Right lobe of liver (tissue), 6 donors: ENCODE data around the gene PITPNM3. TPM values are rescaled to one million over a fixed set of nuclear protein-coding genes. Genes with fewer than 3 reads are reported as not detected.

Experiments used
- ATAC-seq, 4 donors: fragments of 200-7000 bp; cut with Tn5 transposase; one replicate each; pipeline ENCODE4 v1.9.1; 2020; ENCODE audit warnings: mild to moderate bottlenecking in 4 of 4, moderate library complexity in 4 of 4
- DNase-seq, 3 donors: peaks; one replicate each; pipeline ENCODE4 v3.0.0-alpha.2; 2020
- H3K27ac ChIP-seq, 3 donors: fragments of 200-600 bp; one replicate each; pipeline ENCODE4 v1.8.0; 2022
- H3K27me3 ChIP-seq, 2 donors: fragments of 200-600 bp; one replicate each; pipeline ENCODE4 v1.8.0; 2022
- H3K36me3 ChIP-seq, 4 donors: fragments of 200-600 bp; sonication (generic) in 1 of 4; one replicate each; pipeline versions ENCODE4 v1.5.1 to v1.8.0; 2017 to 2022; ENCODE audit warnings: control low read depth in 1 of 4
- H3K4me1 ChIP-seq, 4 donors: fragments of 200-600 bp; sonication (generic) in 1 of 4; one replicate each; pipeline versions ENCODE4 v1.5.1 to v1.8.0; 2017 to 2022; ENCODE audit warnings: control low read depth in 1 of 4
- H3K4me3 ChIP-seq, 3 donors: fragments of 200-600 bp; one replicate each; pipeline ENCODE4 v1.8.0; 2022
- H3K9me3 ChIP-seq, 4 donors: fragments of 200-600 bp; sonication (generic) in 1 of 4; one replicate each; pipeline versions ENCODE4 v1.5.1 to v1.8.0; 2017 to 2022; ENCODE audit warnings: control low read depth in 1 of 4
- POLR2A ChIP-seq: fragments of 450-650 bp; IDR thresholded peaks from one replicate; pipeline ENCODE4 v1.6.1; 2017; ENCODE audit warnings: antibody characterized with exemption, mild to moderate bottlenecking
- WGBS: methylation state at CpG from one replicate; pipeline ENCODE4 v1.1.6; 2018; ENCODE audit warnings: low coverage, low lambda C conversion rate; ENCODE audit not compliant: insufficient coverage; ENCODE audit errors: missing lambda C conversion rate; 5-methylcytosine and 5-hydroxymethylcytosine counted together
- intact Hi-C, 2 donors: fragments of 100-400 bp; cut with DNase I; formaldehyde crosslinking; loops; one replicate each; pipeline versions ENCODE4 v1.11.2 to v1.14.1; 2022
- total RNA-seq, 6 experiments: library from RNA; depleted of rRNA in 2 of 6; stranded (reverse); fragments of >200 nt in 2 of 6; fragmentation: NEBNext Ultra II Directional in 3 of 6; extraction: Animal tissue kit (Norgen Biotek cat#: 25700) in 3 of 6; gene quantifications; one replicate each; pipeline versions ENCODE4 v1.1.0 to v1.2.4, GENCODE V29; 2016 to 2023
- TF ChIP-seq, protein P1 (sequence below), 4 donors: fragments of 200-600 bp in 3 of 4; fragments of 450-650 bp in 1 of 4; IDR thresholded peaks; one replicate each; pipeline versions ENCODE4 v1.5.1 to v1.8.0; 2016 to 2022; ENCODE audit warnings: antibody characterized with exemption in 4 of 4, mild to moderate bottlenecking in 2 of 4
- donor health status: DM: no; HTN: yes; CAD: no.
- donor health status: DM: no; HTN: no; CAD: no.
- donor health status: DM: no; HTN: no; CAD: no.
- donor health status: DM: no; HTN: yes; CAD: no.
- donor health status: DM: no; HTN: yes; CAD: no.

The PITPNM3 gene
- total RNA-seq, 6 experiments from 2014 or later, result 0.91 to 3.8 (median 1.2) TPM

DNA sequence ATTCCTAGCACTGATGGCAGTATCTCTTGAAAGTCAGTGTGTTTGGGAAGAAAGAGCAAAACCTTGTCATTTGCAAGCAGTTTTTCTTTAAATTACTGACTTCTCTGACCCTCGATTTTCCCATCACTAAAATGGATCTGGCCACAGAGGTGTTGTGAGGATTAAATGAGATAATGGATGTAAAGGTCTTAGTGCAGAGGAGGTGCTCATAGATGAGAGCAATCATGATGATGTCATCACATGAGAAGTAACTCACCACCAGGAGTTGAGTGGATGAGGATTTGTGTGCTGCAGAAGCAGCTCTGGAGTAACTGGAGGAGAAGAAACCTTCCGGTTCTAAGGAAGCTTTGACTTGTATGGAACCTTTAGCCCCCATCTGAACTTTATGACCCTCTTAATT is 30.6 kb downstream of the PITPNM3 start:
- Histone ChIP-seq H3K27me3 (no peaks in the 10 kb centered on the region), H3K4me1 (no peaks in the 10 kb centered on the region), H3K27ac (no peak overlapping the region), H3K4me3 (no peak overlapping the region), H3K36me3 (no peaks in the 10 kb centered on the region), H3K9me3 (no peaks in the 10 kb centered on the region)
- intact Hi-C loops, result no loop called here
- ATAC-seq, result no peak
- TF ChIP-seq POLR2A, result no peak
- TF ChIP-seq, protein P1, sequence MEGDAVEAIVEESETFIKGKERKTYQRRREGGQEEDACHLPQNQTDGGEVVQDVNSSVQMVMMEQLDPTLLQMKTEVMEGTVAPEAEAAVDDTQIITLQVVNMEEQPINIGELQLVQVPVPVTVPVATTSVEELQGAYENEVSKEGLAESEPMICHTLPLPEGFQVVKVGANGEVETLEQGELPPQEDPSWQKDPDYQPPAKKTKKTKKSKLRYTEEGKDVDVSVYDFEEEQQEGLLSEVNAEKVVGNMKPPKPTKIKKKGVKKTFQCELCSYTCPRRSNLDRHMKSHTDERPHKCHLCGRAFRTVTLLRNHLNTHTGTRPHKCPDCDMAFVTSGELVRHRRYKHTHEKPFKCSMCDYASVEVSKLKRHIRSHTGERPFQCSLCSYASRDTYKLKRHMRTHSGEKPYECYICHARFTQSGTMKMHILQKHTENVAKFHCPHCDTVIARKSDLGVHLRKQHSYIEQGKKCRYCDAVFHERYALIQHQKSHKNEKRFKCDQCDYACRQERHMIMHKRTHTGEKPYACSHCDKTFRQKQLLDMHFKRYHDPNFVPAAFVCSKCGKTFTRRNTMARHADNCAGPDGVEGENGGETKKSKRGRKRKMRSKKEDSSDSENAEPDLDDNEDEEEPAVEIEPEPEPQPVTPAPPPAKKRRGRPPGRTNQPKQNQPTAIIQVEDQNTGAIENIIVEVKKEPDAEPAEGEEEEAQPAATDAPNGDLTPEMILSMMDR (IDR thresholded peaks at IDR 0.05), result no peak
- WGBS, result 81% methylated on average over 2 of the region's 2 CpGs
- DNase-seq, result no peak

GRCh38 chr17:6525141-6525540 is 31.2 kb downstream of the PITPNM3 start:
- no peak overlapping the region for H3K4me3 ChIP-seq
- H3K27ac ChIP-seq, result no peak overlapping the region
- ATAC-seq (no peak), DNase-seq (peak in 1 of 3 donors; percentile 8)
- no peaks in the 10 kb centered on the region for H3K36me3 ChIP-seq
- H3K27me3 ChIP-seq, result no peaks in the 10 kb centered on the region
- no peaks in the 10 kb centered on the region for H3K9me3 ChIP-seq
- intact Hi-C loops, result no loop called here
- WGBS, result 100% methylated on average over 1 of the region's 4 CpGs
- no peaks in the 10 kb centered on the region for H3K4me1 ChIP-seq
- TF ChIP-seq, protein P1 (IDR thresholded peaks at IDR 0.05), result no peak
- no peak for TF ChIP-seq POLR2A

DNA sequence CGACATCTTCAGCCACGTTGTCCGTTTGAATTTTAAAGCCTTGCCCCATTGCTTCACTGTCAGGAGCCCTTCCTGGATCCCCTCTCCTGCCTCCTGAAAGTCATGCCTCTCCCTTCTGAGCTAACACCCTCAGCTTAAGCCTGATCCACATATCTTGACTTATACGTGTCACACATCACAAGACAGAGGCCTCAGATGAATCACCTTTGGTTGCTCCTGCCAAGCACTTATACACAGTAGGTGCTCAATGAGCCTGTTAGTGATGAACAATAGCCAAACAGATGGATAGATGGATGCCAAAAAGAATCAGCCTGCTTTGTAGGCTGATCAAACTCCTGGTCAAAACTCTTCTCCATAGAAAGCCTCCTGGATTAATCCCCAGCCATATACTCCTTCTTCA is 31.8 kb downstream of the PITPNM3 start:
- H3K27ac ChIP-seq, result no peak overlapping the region
- intact Hi-C loops, result no loop called here
- no peaks in the 10 kb centered on the region for H3K27me3 ChIP-seq
- no peaks in the 10 kb centered on the region for H3K4me1 ChIP-seq
- no peaks in the 10 kb centered on the region for H3K9me3 ChIP-seq
- WGBS, result 96% methylated on average over 4 of the region's 4 CpGs
- TF ChIP-seq, protein P1 (IDR thresholded peaks at IDR 0.05), result no peak
- no peak for TF ChIP-seq POLR2A
- no peak for ATAC-seq
- no peaks in the 10 kb centered on the region for H3K36me3 ChIP-seq
- DNase-seq, result peak in 1 of 3 donors; percentile 10
- H3K4me3 ChIP-seq, result no peak overlapping the region

GRCh38 chr17:6523809-6524355 is 32.5 kb downstream of the PITPNM3 start:
- Histone ChIP-seq H3K4me1 (no peaks in the 10 kb centered on the region), H3K9me3 (no peaks in the 10 kb centered on the region), H3K4me3 (no peak overlapping the region), H3K27me3 (no peaks in the 10 kb centered on the region), H3K27ac (no peak overlapping the region), H3K36me3 (no peaks in the 10 kb centered on the region)
- intact Hi-C loops, result no loop called here
- DNase-seq (peak in 1 of 3 donors; percentile 11), ATAC-seq (no peak)
- TF ChIP-seq, protein P1 (IDR thresholded peaks at IDR 0.05), result no peak
- TF ChIP-seq POLR2A, result no peak
- 87% methylated on average over 5 of the region's 8 CpGs for WGBS

GRCh38 chr17:6523330-6523729 is 33.0 kb downstream of the PITPNM3 start:
- intact Hi-C loops, result no loop called here
- DNase-seq (peak in 1 of 3 donors; percentile 9), ATAC-seq (peak in 1 of 4 donors; percentile 55)
- Histone ChIP-seq H3K36me3 (no peaks in the 10 kb centered on the region), H3K27ac (no peak overlapping the region), H3K4me3 (no peak overlapping the region), H3K27me3 (no peaks in the 10 kb centered on the region), H3K4me1 (no peaks in the 10 kb centered on the region), H3K9me3 (no peaks in the 10 kb centered on the region)
- TF ChIP-seq, protein P1 (IDR thresholded peaks at IDR 0.05), result no peak
- no peak for TF ChIP-seq POLR2A
- WGBS, result 69% methylated on average over 3 of the region's 3 CpGs
